WERI-Rb-1 (cell line): ENCODE data around the gene FAM47E.

ENCODE experiments used
- DNase-seq: peaks from one replicate; pipeline ENCODE4 v3.0.0-alpha.2; 2020
- H3K27ac ChIP-seq: fragments of 250-450 bp; sonication (Bioruptor Pico); 2 replicates; pipeline ENCODE4 v1.5.1; 2020; ENCODE audit warnings: mild to moderate bottlenecking, moderate library complexity
- H3K27me3 ChIP-seq: fragments of 250-450 bp; sonication (Bioruptor Pico); 2 replicates; pipeline ENCODE4 v1.5.1; 2021; ENCODE audit warnings: mild to moderate bottlenecking, low read depth, moderate library complexity; ENCODE audit not compliant: insufficient read depth, severe bottlenecking
- H3K36me3 ChIP-seq: fragments of 250-450 bp; sonication (Bioruptor Pico); 2 replicates; pipeline ENCODE4 v1.5.1; 2020; ENCODE audit warnings: mild to moderate bottlenecking, moderate library complexity
- H3K4me3 ChIP-seq: 2 replicates; pipeline ENCODE4 v1.5.1; 2011; ENCODE audit warnings: low read depth, mild to moderate bottlenecking, control low read depth, low read length
- H3K9me3 ChIP-seq: fragments of 250-450 bp; sonication (Bioruptor Pico); 2 replicates; pipeline ENCODE4 v1.5.1; 2021; ENCODE audit warnings: mild to moderate bottlenecking, moderate library complexity; ENCODE audit not compliant: severe bottlenecking
- CTCF ChIP-seq: IDR thresholded peaks from 2 replicates; pipeline ENCODE4 v1.5.1; 2011; ENCODE audit warnings: low read depth, mild to moderate bottlenecking, control low read depth, inconsistent platforms, low read length

The FAM47E gene

DNA sequence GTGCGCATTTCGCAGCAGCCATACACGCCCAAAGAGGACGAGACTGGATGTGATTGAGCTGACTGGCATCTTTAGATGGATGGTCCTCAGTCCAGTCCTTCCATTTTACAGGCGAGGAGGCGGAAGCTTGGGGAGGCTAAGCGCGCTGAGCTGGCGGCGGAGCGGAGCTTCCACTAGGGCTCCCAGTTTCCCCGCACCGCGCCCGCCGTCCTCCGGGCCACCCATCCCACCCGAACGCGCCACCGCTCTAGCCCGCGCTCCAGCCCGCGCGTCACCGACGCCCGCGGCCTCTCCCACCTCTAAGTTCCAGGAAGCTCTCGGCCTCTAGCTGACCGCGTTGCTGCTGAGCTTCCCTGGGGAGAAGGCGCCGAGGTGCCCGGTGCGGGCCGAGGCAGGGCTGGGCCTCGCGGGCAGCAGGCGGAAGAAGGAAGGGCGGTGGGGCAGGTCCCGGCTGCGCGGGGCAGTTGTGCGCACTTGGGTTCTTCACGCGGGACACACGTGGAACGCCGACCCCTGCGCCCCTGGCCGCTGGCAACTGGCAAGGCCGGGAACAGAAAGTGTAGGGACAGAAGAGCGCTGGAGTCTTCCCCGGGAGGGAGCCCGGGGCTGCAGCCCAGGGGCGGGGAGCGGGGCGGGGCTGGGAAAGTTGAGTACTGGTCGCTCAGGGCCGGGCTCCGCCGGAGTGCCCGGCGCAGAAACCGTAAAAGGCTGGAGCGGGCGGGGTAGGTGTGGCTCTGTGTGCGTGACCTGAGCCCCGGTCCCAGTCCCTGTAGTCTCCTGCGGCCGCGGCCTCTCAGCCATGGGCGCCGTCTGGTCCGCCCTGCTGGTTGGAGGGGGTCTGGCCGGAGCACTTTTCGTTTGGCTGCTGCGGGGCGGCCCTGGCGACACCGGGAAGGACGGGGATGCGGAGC lies 54.7 kb downstream of the FAM47E start, which contains the start of gene STBD1:
STBD1 (plus strand) TSS at position 763 of the 911 bp plus-strand sequence; CDS start at position 800, 37 bp downstream.
- peaks cover 15% of the 10 kb centered on the region for H3K36me3 ChIP-seq
- TF ChIP-seq CTCF: no peak
- DNase-seq: peak; percentile 82
- H3K27ac ChIP-seq: peak within 1 kb of the TSS; percentile 70
- peak within 1 kb of the TSS; percentile 93 for H3K4me3 ChIP-seq
- H3K9me3 ChIP-seq: no peaks in the 10 kb centered on the region
- no peaks in the 10 kb centered on the region for H3K27me3 ChIP-seq

- Histone ChIP-seq H3K4me3 (peak overlapping the region; percentile 93), H3K9me3 (no peaks in the 10 kb centered on the region), H3K27ac (peak overlapping the region; percentile 70), H3K36me3 (peaks cover 15% of the 10 kb centered on the region), H3K27me3 (no peaks in the 10 kb centered on the region)
- peak; percentile 68 for DNase-seq
- TF ChIP-seq CTCF: peak; percentile 70
Observed at GRCh38 chr4:76306882-76307659, 55.5 kb downstream of the FAM47E start.

DNA sequence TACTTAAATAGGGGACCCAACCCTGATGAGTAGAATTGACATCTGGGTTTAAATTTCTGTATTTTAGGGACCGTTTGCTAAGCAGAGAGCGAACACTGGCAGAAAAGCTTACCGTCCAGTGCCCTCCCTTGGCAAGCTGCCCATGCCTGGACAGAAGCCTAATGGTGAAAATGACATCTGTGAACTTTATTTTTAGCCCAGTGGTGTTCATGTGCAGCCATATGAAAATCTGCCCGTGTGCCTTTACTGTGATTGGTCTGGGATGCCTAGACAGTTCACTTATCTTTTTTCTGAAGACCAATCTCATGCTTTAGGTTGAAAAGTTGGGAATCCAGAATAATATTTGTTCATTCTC lies 56.1 kb downstream of the FAM47E start:
- Histone ChIP-seq H3K4me3 (no peak overlapping the region; the same call in 1 of the 2 replicates), H3K27ac (no peak overlapping the region), H3K27me3 (no peaks in the 10 kb centered on the region), H3K9me3 (no peaks in the 10 kb centered on the region), H3K36me3 (peaks cover 15% of the 10 kb centered on the region)
- TF ChIP-seq CTCF: no peak
- no peak for DNase-seq

- Histone ChIP-seq H3K36me3 (peaks cover 15% of the 10 kb centered on the region), H3K27ac (no peak overlapping the region), H3K9me3 (no peaks in the 10 kb centered on the region), H3K4me3 (no peak overlapping the region), H3K27me3 (no peaks in the 10 kb centered on the region)
- no peak for TF ChIP-seq CTCF
- no peak for DNase-seq
Observed at GRCh38 chr4:76308548-76308947, 57.0 kb downstream of the FAM47E start.

- Histone ChIP-seq H3K4me3 (no peak overlapping the region), H3K9me3 (no peaks in the 10 kb centered on the region), H3K27ac (no peak overlapping the region), H3K27me3 (no peaks in the 10 kb centered on the region), H3K36me3 (peaks cover 15% of the 10 kb centered on the region)
- TF ChIP-seq CTCF: no peak
- no peak for DNase-seq
Observed at GRCh38 chr4:76309939-76310550, 58.5 kb downstream of the FAM47E start.
